ENCODE data around the gene TRAPPC2L. TPM values are rescaled to one million over a fixed set of nuclear protein-coding genes. Genes with fewer than 3 reads are reported as not detected.

The TRAPPC2L gene
- polyA plus RNA-seq, 3 donors from 2014 or later: 101 to 138 (median 113) TPM

DNA sequence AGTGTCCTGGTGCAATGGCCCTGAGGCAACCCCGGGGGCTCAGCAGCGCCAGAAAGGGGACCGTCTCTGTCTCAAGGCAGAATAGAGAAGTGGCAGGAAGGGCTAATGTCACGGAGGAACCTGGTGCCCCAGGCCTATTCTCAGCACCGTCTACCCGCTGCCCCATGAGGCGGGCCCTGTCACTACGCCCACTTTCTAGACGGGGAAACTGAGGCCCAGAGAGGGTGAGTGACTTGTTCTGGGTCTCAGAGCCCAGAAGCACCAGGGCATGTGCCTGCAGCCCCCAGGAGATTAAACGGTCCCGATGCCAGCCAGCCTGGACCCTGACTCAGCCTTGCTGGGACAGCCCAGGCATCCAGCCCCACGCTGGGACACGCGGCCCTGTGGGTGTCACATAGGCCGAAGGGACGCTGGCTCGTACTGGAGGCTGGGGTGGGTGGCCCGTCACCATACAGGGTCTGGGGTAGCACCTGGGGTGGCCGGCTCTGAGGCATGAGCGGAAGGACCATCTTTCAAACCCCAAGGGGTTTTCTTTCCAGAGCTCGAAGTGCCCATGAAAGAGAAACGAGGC lies 49.7 kb downstream of the TRAPPC2L start:
- H3K27me3 Mint-ChIP-seq (ENCODE audit: low read depth in 3 of 3): peaks cover 0 to 1% (median 0%) of the 10 kb centered on the region in 3 donors
- H3K4me3 Mint-ChIP-seq: no peak overlapping the region
- H3K36me3 Mint-ChIP-seq: no peaks in the 10 kb centered on the region
- no peak overlapping the region for H3K27ac Mint-ChIP-seq
- no peak for DNase-seq
- H3K4me1 Mint-ChIP-seq: peaks cover 4 to 6% of the 10 kb centered on the region in 2 donors
- no peaks in the 10 kb centered on the region for H3K9me3 Mint-ChIP-seq

- H3K27me3 Mint-ChIP-seq (ENCODE audit: low read depth in 3 of 3): peaks cover 0 to 1% (median 0%) of the 10 kb centered on the region in 3 donors
- DNase-seq: no peak
- H3K4me3 Mint-ChIP-seq: no peak overlapping the region
- H3K9me3 Mint-ChIP-seq: no peaks in the 10 kb centered on the region
- no peak overlapping the region for H3K27ac Mint-ChIP-seq
- no peaks in the 10 kb centered on the region for H3K36me3 Mint-ChIP-seq
- peaks cover 4 to 6% of the 10 kb centered on the region in 2 donors for H3K4me1 Mint-ChIP-seq
Measured at GRCh38 chr16:88907768-88908167, 50.8 kb downstream of the TRAPPC2L start.

GRCh38 chr16:88908307-88908706 lies 51.4 kb downstream of the TRAPPC2L start:
- no peak for DNase-seq
- Mint-ChIP-seq H3K36me3 (no peaks in the 10 kb centered on the region), H3K9me3 (no peaks in the 10 kb centered on the region), H3K27me3 (ENCODE audit: low read depth in 3 of 3) (peaks cover 0 to 1% (median 0%) of the 10 kb centered on the region in 3 donors), H3K4me1 (peaks cover 4 to 6% of the 10 kb centered on the region in 2 donors), H3K27ac (no peak overlapping the region), H3K4me3 (no peak overlapping the region)

GRCh38 chr16:88909431-88910210 lies 52.7 kb downstream of the TRAPPC2L start:
- H3K9me3 Mint-ChIP-seq: no peaks in the 10 kb centered on the region
- H3K4me1 Mint-ChIP-seq: peaks cover 4 to 6% of the 10 kb centered on the region in 2 donors
- H3K36me3 Mint-ChIP-seq: no peaks in the 10 kb centered on the region
- H3K4me3 Mint-ChIP-seq: no peak overlapping the region
- H3K27ac Mint-ChIP-seq: no peak overlapping the region
- no peak for DNase-seq
- peaks cover 0 to 2% (median 1%) of the 10 kb centered on the region in 3 donors for H3K27me3 Mint-ChIP-seq (ENCODE audit: low read depth in 3 of 3)

- H3K27me3 Mint-ChIP-seq (ENCODE audit: low read depth in 3 of 3): peaks cover 0 to 2% (median 1%) of the 10 kb centered on the region in 3 donors
- no peak overlapping the region for H3K4me3 Mint-ChIP-seq
- no peak for DNase-seq
- H3K9me3 Mint-ChIP-seq: no peaks in the 10 kb centered on the region
- no peak overlapping the region for H3K27ac Mint-ChIP-seq
- H3K36me3 Mint-ChIP-seq: no peaks in the 10 kb centered on the region
- peaks cover 4 to 6% of the 10 kb centered on the region in 2 donors for H3K4me1 Mint-ChIP-seq
Measured at GRCh38 chr16:88910284-88911135, 53.6 kb downstream of the TRAPPC2L start.

DNA sequence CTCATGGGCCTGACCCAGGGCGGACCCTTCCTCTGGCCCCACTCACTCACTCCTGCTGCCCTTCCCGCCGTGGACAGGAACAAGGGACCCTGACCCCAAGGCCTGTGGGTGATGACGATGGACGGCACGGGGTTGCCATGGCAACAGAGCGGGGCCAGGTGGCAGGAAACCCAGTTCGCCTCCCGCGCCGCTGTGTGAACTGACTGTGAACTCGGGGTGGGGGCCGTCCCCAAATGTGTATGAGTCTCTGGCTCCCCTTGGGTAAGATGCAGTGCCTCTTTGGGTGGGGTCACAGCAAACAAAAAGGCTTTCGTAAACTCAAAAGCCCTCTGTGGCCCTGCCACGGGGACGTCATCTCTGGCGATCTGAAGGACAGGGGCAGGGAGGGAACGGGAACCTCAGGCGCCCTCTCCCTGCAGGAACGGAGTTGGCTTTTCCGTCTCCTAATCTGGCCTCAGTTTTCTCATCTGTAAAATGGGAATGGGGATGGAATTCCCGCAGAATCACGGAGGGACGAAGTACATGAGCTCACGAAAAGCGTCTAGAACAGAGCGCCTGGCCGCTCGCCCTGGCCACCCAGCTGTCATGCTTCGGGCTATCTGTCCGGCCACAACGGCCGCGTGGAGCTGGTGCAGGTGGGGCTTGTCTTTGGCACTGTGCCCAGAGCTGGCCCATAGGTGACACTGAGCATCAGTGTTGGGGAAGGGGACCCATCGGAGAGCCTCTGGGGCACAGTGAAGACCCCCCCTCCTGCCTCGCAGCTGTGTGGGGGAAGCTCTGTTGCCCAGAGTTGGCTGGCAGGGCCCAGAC lies 54.4 kb downstream of the TRAPPC2L start:
- no peak overlapping the region for H3K4me3 Mint-ChIP-seq
- H3K36me3 Mint-ChIP-seq: no peaks in the 10 kb centered on the region
- peaks cover under 1 to 1% of the 10 kb centered on the region in 2 donors for H3K4me1 Mint-ChIP-seq
- H3K27me3 Mint-ChIP-seq (ENCODE audit: low read depth in 3 of 3): peaks cover 0 to 2% (median 1%) of the 10 kb centered on the region in 3 donors
- H3K9me3 Mint-ChIP-seq: no peaks in the 10 kb centered on the region
- H3K27ac Mint-ChIP-seq: no peak overlapping the region
- DNase-seq: no peak

- Mint-ChIP-seq H3K4me3 (no peak overlapping the region), H3K27ac (no peak overlapping the region), H3K4me1 (no peaks in the 10 kb centered on the region)
Measured at GRCh38 chr16:88911946-88912310, 55.0 kb downstream of the TRAPPC2L start.

More at GRCh38 chr16:88911946-88912310, 55.0 kb downstream of the TRAPPC2L start:
- Mint-ChIP-seq H3K9me3 (no peaks in the 10 kb centered on the region), H3K27me3 (ENCODE audit: low read depth in 3 of 3) (peaks cover 0 to 2% (median 1%) of the 10 kb centered on the region in 3 donors), H3K36me3 (no peaks in the 10 kb centered on the region)
- DNase-seq: no peak

Other genes starting within 250 kb of the TRAPPC2L start
- under 1 TPM in 2 of 3 donors, not detected in 1; 0.64 to 0.80 TPM for gene IL17C, start 218.6 kb upstream of the TRAPPC2L start, polyA plus RNA-seq
- gene CYBA, start 206.1 kb upstream of the TRAPPC2L start, polyA plus RNA-seq: 1,000 to 10,000 TPM; 2,079 to 2,787 (median 2,690) TPM
- 10 to 100 TPM; 79.4 to 96.6 (median 87.6) TPM for gene MVD, start 194.0 kb upstream of the TRAPPC2L start, polyA plus RNA-seq
- gene SNAI3, start 170.6 kb upstream of the TRAPPC2L start, polyA plus RNA-seq: 10 to 100 TPM in 2 of 3 donors, 1 to 10 TPM in 1; 9.0 to 12.4 (median 11.7) TPM
- gene RNF166, start 150.7 kb upstream of the TRAPPC2L start, polyA plus RNA-seq: 100 to 1,000 TPM; 129 to 157 (median 141) TPM
- 10 to 100 TPM; 21.4 to 23.0 (median 22.0) TPM for gene CTU2, start 150.6 kb upstream of the TRAPPC2L start, polyA plus RNA-seq
- gene PIEZO1, start 71.9 kb upstream of the TRAPPC2L start, polyA plus RNA-seq: 10 to 100 TPM in 2 of 3 donors, 1 to 10 TPM in 1; 5.2 to 41.2 (median 13.1) TPM
- 1 to 10 TPM in 2 of 3 donors, not detected in 1; 1.3 to 3.1 TPM for gene CDT1, start 53.3 kb upstream of the TRAPPC2L start, polyA plus RNA-seq
- gene APRT, start 45.2 kb upstream of the TRAPPC2L start, polyA plus RNA-seq: 100 to 1,000 TPM; 432 to 476 (median 450) TPM
- gene GALNS, start 180 bp upstream of the TRAPPC2L start, polyA plus RNA-seq: 10 to 100 TPM; 10.4 to 15.4 (median 10.9) TPM
- not detected for gene PABPN1L, start 9.5 kb downstream of the TRAPPC2L start, polyA plus RNA-seq
- gene CBFA2T3, start 120.1 kb downstream of the TRAPPC2L start, polyA plus RNA-seq: under 1 TPM in 2 of 3 donors, not detected in 1; 0.49 to 0.76 TPM
- gene ACSF3, start 236.7 kb downstream of the TRAPPC2L start, polyA plus RNA-seq: 10 to 100 TPM; 22.7 to 27.7 (median 24.1) TPM

Data from immature natural killer cell (primary cell).